Transverse colon (tissue), 4 donors: ENCODE data around the gene ARNT2. TPM values are rescaled to one million over a fixed set of nuclear protein-coding genes. Genes with fewer than 3 reads are reported as not detected.
"Not testable (repeated sequence)": the region's sequence is repeated elsewhere in the genome, so short reads cannot be mapped to it uniquely, and the experiment has no call there.

Experiments
- DNase-seq: peaks from one replicate; pipeline ENCODE4 v3.0.0-alpha.2; 2019
- H3K27ac ChIP-seq, 4 donors: fragments of 200-600 bp; sonication (generic); 2 replicates each; pipeline ENCODE4 v1.5.1; 2016 to 2018; ENCODE audit warnings: inconsistent platforms in 4 of 4
- H3K27me3 ChIP-seq: fragments of 200-600 bp; sonication (generic); 2 replicates; pipeline ENCODE4 v1.5.1; 2017; ENCODE audit warnings: inconsistent platforms
- H3K36me3 ChIP-seq, 4 donors: fragments of 200-600 bp; sonication (generic); 2 replicates each; pipeline ENCODE4 v1.5.1; 2017 to 2019; ENCODE audit warnings: inconsistent platforms in 4 of 4
- H3K4me1 ChIP-seq, 4 donors: fragments of 200-600 bp; sonication (generic); 2 replicates each; pipeline ENCODE4 v1.5.1; 2017 to 2020; ENCODE audit warnings: inconsistent platforms in 4 of 4
- H3K4me3 ChIP-seq, 4 donors: fragments of 200-600 bp; sonication (generic); 1 replicate in 1 of 4; 2 replicates in 3 of 4; pipeline versions ENCODE4 v1.5.1 to v1.6.1; 2017 to 2019; ENCODE audit warnings: inconsistent platforms in 4 of 4
- H3K9me3 ChIP-seq, 2 donors: fragments of 200-600 bp; sonication (generic); 2 replicates each; pipeline ENCODE4 v1.5.1; 2017 to 2019; ENCODE audit warnings: inconsistent platforms in 2 of 2
- CTCF ChIP-seq, 5 experiments: fragments of 200-600 bp in 3 of 5; fragments of 450-650 bp in 2 of 5; sonication (generic) in 3 of 5; IDR thresholded peaks; 1 replicate in 2 of 5; 2 replicates in 3 of 5; pipeline ENCODE4 v1.5.1; 2016 to 2017; ENCODE audit warnings: antibody characterized with exemption in 5 of 5, inconsistent platforms in 3 of 5, mild to moderate bottlenecking in 2 of 5, moderate library complexity in 1 of 5
- EP300 ChIP-seq: sonication (generic); formaldehyde crosslinking; IDR thresholded peaks from one replicate; pipeline ENCODE4 v1.6.1; 2017; ENCODE audit warnings: antibody characterized with exemption, low read depth
- POLR2A ChIP-seq: fragments of 450-650 bp; IDR thresholded peaks from one replicate; pipeline ENCODE4 v1.6.1; 2016; ENCODE audit warnings: antibody characterized with exemption, mild to moderate bottlenecking, moderate library complexity
- POLR2AphosphoS5 ChIP-seq, 3 donors: sonication (generic); formaldehyde crosslinking; IDR thresholded peaks; one replicate each; pipeline ENCODE4 v1.6.1; 2016; ENCODE audit warnings: antibody characterized with exemption in 3 of 3
- WGBS, 2 donors: methylation state at CpG; one replicate each; pipeline ENCODE4 v1.1.5; 2018; ENCODE audit warnings: low coverage in 1 of 2; 5-methylcytosine and 5-hydroxymethylcytosine counted together
- in situ Hi-C, 4 donors: fragments of 200-750 bp; cut with MboI; loops; one replicate each; pipeline versions ENCODE4 v1.15.0 to v1.15.1; 2017; ENCODE audit warnings: low sequenced_read_pairs in 3 of 4, low pct_ligation_motif_present in 1 of 4, low pct_unique_long_range_greater_than_20kb in 1 of 4
- intact Hi-C: fragments of 100-400 bp; cut with DNase I; formaldehyde crosslinking; loops from one replicate; pipeline ENCODE4 v1.15.1; 2023; ENCODE audit warnings: low total_unique reads
- total RNA-seq, 4 donors: library from RNA; depleted of rRNA; stranded (reverse); fragments of >200 nt; gene quantifications; one replicate each; pipeline ENCODE4 v1.1.0, GENCODE V29; 2016

ARNT2 gene
- total RNA-seq, 4 donors from 2014 or later, result 1.9 to 4.0 (median 2.5) TPM; not detected in 1

- Histone ChIP-seq H3K4me3 (no peak overlapping the region), H3K9me3 (peaks cover 0 to 5% of the 10 kb centered on the region in 2 donors), H3K36me3 (no peaks in the 10 kb centered on the region), H3K27me3 (no peaks in the 10 kb centered on the region), H3K4me1 (no peaks in the 10 kb centered on the region), H3K27ac (no peak overlapping the region)
- 81% methylated on average over 1 of the region's 1 CpG; no CpG with 5 or more reads in 1 of the 2 donors for WGBS, 2 donors
- intact Hi-C loops (no loop called here), in situ Hi-C loops (no loop called here)
- DNase-seq, result no peak
- TF ChIP-seq EP300, result no peak
- TF ChIP-seq POLR2A, result no peak
- no peak for TF ChIP-seq POLR2AphosphoS5 (IDR thresholded peaks at IDR 0.05)
- TF ChIP-seq CTCF (IDR thresholded peaks at IDR 0.05), result no peak
These were observed 14.8 kb upstream of the ARNT2 start for GRCh38 chr15:80389370-80389769.

- H3K27me3 ChIP-seq, intact Hi-C loops, H3K9me3 ChIP-seq, in situ Hi-C loops, H3K27ac ChIP-seq, H3K4me1 ChIP-seq, H3K4me3 ChIP-seq, H3K36me3 ChIP-seq, DNase-seq: not testable (repeated sequence)
- 96% methylated on average over 1 of the region's 1 CpG; no CpG with 5 or more reads in 1 of the 2 donors for WGBS, 2 donors
These were observed 13.2 kb upstream of the ARNT2 start for GRCh38 chr15:80390942-80391341.

- H3K36me3 ChIP-seq, result no peaks in the 10 kb centered on the region
- H3K27me3 ChIP-seq, result no peaks in the 10 kb centered on the region
- no peak overlapping the region for H3K4me3 ChIP-seq
- no peaks in the 10 kb centered on the region for H3K4me1 ChIP-seq
- in situ Hi-C loops (no loop called here), intact Hi-C loops (no loop called here)
- WGBS, 2 donors, result 84 to 100% methylated on average over 1 to 3 of the region's 3 CpGs
- peaks cover 0 to 5% of the 10 kb centered on the region in 2 donors for H3K9me3 ChIP-seq
- no peak overlapping the region for H3K27ac ChIP-seq
- no peak for DNase-seq
- no peak for TF ChIP-seq POLR2A
These were observed 8.6 kb upstream of the ARNT2 start for GRCh38 chr15:80395616-80396015.

GRCh38 chr15:80396096-80396495 lies 8.1 kb upstream of the ARNT2 start:
- 60 to 86% methylated on average over 3 to 7 of the region's 7 CpGs for WGBS, 2 donors

GRCh38 chr15:80399508-80399907 lies 4.7 kb upstream of the ARNT2 start:
- WGBS, 2 donors, result 83 to 100% methylated on average over 2 to 3 of the region's 3 CpGs
- TF ChIP-seq POLR2AphosphoS5 (IDR thresholded peaks at IDR 0.05), result no peak
- TF ChIP-seq CTCF (IDR thresholded peaks at IDR 0.05), result no peak
- TF ChIP-seq EP300, result no peak
- TF ChIP-seq POLR2A, result no peak
- DNase-seq, result no peak
- Histone ChIP-seq H3K36me3 (no peaks in the 10 kb centered on the region), H3K4me1 (peaks cover 0 to 5% (median 0%) of the 10 kb centered on the region in 4 donors), H3K4me3 (no peak overlapping the region), H3K27me3 (peaks cover 25% of the 10 kb centered on the region), H3K9me3 (no peaks in the 10 kb centered on the region), H3K27ac (no peak overlapping the region)
- in situ Hi-C loops (no loop called here), intact Hi-C loops (no loop called here)

More at GRCh38 chr15:80396096-80396495, 8.1 kb upstream of the ARNT2 start:
- Histone ChIP-seq H3K4me3 (no peak overlapping the region), H3K27me3 (no peaks in the 10 kb centered on the region), H3K4me1 (no peaks in the 10 kb centered on the region), H3K9me3 (peaks cover 0 to 4% of the 10 kb centered on the region in 2 donors), H3K36me3 (no peaks in the 10 kb centered on the region), H3K27ac (no peak overlapping the region)
- in situ Hi-C loops, result no loop called here
- intact Hi-C loops, result no loop called here
- no peak for DNase-seq
- TF ChIP-seq EP300, result no peak
- TF ChIP-seq CTCF (IDR thresholded peaks at IDR 0.05), result no peak
- TF ChIP-seq POLR2AphosphoS5 (IDR thresholded peaks at IDR 0.05), result no peak
- TF ChIP-seq POLR2A, result no peak
